Measurements from ENCODE around the gene CSF2. TPM values are rescaled to one million over a fixed set of nuclear protein-coding genes. Genes with fewer than 3 reads are reported as not detected.

The CSF2 gene
- total and polyA plus RNA-seq, 5 donors from 2014 or later = not detected

DNA sequence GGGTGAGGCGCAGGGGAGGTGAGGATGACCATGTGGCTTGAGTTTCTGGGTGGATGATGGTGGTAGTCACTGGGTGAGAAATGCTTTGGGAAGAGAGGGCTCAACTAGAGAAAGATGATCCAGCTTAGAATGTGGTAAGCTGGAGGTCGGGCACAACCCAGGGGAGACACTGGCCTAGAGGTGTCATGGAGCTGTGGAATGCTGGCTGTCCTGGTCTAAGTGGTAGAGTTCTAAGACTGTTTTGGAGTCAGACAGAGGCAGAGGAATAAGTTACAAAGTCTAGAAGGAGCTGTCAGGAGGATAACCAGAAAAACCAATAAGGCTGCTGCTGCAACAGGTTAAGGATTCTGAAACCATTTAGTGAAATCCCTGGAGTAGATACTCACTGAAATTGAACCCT lies 43.0 kb upstream of the CSF2 start:
- H3K9me3 Mint-ChIP-seq = peaks cover 0 to 13% (median 6%) of the 10 kb centered on the region in 7 donors
- peaks cover 10% of the 10 kb centered on the region for H3K36me3 Mint-ChIP-seq
- H3K27ac Mint-ChIP-seq = peak overlapping the region in 1 of 3 donors; percentile 44
- Histone ChIP-seq H3K4me3 (ENCODE audit: low read depth, low read length) (no peak overlapping the region), H3K4me1 (ENCODE audit: control insufficient read depth, insufficient read depth, low read length, poor library complexity, severe bottlenecking) (peaks cover 6% of the 10 kb centered on the region), H3K27me3 (ENCODE audit: control insufficient read depth, insufficient read depth, low read length) (peaks cover 28% of the 10 kb centered on the region), H3K36me3 (ENCODE audit: control insufficient read depth, insufficient read depth, low read length) (no peaks in the 10 kb centered on the region), H3K27ac (ENCODE audit: insufficient read depth, low read length, poor library complexity, severe bottlenecking) (no peak overlapping the region), H3K9me3 (ENCODE audit: control insufficient read depth in 2 of 2, low read length in 2 of 2) (peaks cover 6 to 12% of the 10 kb centered on the region in 2 experiments)
- H3K4me3 Mint-ChIP-seq = no peak overlapping the region
- DNase-seq (no peak), ATAC-seq (ENCODE audit: low read depth in 2 of 2) (no peak)
- H3K4me1 Mint-ChIP-seq = peaks cover 0 to 5% (median 2%) of the 10 kb centered on the region in 4 donors
- peaks cover 63% of the 10 kb centered on the region for H3K27me3 Mint-ChIP-seq

DNA sequence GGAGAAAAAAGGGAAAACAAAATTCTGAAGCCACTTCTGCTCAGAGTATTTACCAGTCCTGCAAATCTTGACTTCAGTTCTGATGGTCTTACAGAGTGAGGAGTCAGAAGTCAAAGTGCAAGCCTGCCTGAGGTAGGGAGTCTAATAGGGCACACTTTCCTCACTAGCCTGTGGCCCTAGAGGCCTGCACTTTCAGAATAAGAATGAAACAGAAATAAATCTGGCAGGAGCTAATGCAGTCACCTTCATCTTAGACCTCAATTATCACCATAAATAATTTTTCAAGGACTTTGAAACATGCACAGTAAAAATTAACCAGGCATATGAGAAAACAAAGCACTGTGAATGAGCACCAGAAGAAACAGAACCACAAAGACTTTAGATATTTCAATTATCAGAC lies 41.4 kb upstream of the CSF2 start:
- Histone ChIP-seq H3K36me3 (ENCODE audit: control insufficient read depth, insufficient read depth, low read length) (no peaks in the 10 kb centered on the region), H3K4me1 (ENCODE audit: control insufficient read depth, insufficient read depth, low read length, poor library complexity, severe bottlenecking) (no peaks in the 10 kb centered on the region), H3K4me3 (ENCODE audit: low read depth, low read length) (no peak overlapping the region), H3K27ac (ENCODE audit: insufficient read depth, low read length, poor library complexity, severe bottlenecking) (no peak overlapping the region), H3K9me3 (ENCODE audit: control insufficient read depth in 2 of 2, low read length in 2 of 2) (peaks cover 6 to 12% of the 10 kb centered on the region in 2 experiments), H3K27me3 (ENCODE audit: control insufficient read depth, insufficient read depth, low read length) (peaks cover 28% of the 10 kb centered on the region)
- no peak for ATAC-seq (ENCODE audit: low read depth in 2 of 2)
- DNase-seq = no peak
- H3K27me3 Mint-ChIP-seq = peaks cover 71% of the 10 kb centered on the region
- peaks cover 0 to 13% (median 9%) of the 10 kb centered on the region in 7 donors for H3K9me3 Mint-ChIP-seq
- H3K36me3 Mint-ChIP-seq = peaks cover 10% of the 10 kb centered on the region
- peak overlapping the region in 1 of 4 donors; percentile 21 for H3K4me3 Mint-ChIP-seq
- H3K27ac Mint-ChIP-seq = no peak overlapping the region
- peaks cover 0 to 5% (median 2%) of the 10 kb centered on the region in 4 donors for H3K4me1 Mint-ChIP-seq

- Histone ChIP-seq H3K36me3 (ENCODE audit: control insufficient read depth, insufficient read depth, low read length) (no peaks in the 10 kb centered on the region), H3K9me3 (ENCODE audit: control insufficient read depth in 2 of 2, low read length in 2 of 2) (peaks cover 6 to 15% of the 10 kb centered on the region in 2 experiments), H3K27ac (ENCODE audit: insufficient read depth, low read length, poor library complexity, severe bottlenecking) (no peak overlapping the region), H3K27me3 (ENCODE audit: control insufficient read depth, insufficient read depth, low read length) (peaks cover 33% of the 10 kb centered on the region), H3K4me3 (ENCODE audit: low read depth, low read length) (no peak overlapping the region), H3K4me1 (ENCODE audit: control insufficient read depth, insufficient read depth, low read length, poor library complexity, severe bottlenecking) (no peaks in the 10 kb centered on the region)
- Mint-ChIP-seq H3K27me3 (peaks cover 63% of the 10 kb centered on the region), H3K9me3 (peaks cover 0 to 16% (median 9%) of the 10 kb centered on the region in 7 donors), H3K27ac (no peak overlapping the region), H3K4me1 (no peaks in the 10 kb centered on the region), H3K4me3 (no peak overlapping the region), H3K36me3 (peaks cover 10% of the 10 kb centered on the region)
- ATAC-seq (ENCODE audit: low read depth in 2 of 2) (no peak), DNase-seq (no peak)
These were observed 40.5 kb upstream of the CSF2 start for GRCh38 chr5:132033122-132033521.

GRCh38 chr5:132037353-132037752 lies 36.2 kb upstream of the CSF2 start:
- Mint-ChIP-seq H3K4me1 (no peaks in the 10 kb centered on the region), H3K27me3 (peaks cover 57% of the 10 kb centered on the region), H3K9me3 (peaks cover 0 to 19% (median 9%) of the 10 kb centered on the region in 7 donors), H3K27ac (no peak overlapping the region), H3K4me3 (no peak overlapping the region), H3K36me3 (peaks cover 3% of the 10 kb centered on the region)
- Histone ChIP-seq H3K27ac (ENCODE audit: insufficient read depth, low read length, poor library complexity, severe bottlenecking) (no peak overlapping the region), H3K27me3 (ENCODE audit: control insufficient read depth, insufficient read depth, low read length) (peaks cover 17% of the 10 kb centered on the region), H3K4me1 (ENCODE audit: control insufficient read depth, insufficient read depth, low read length, poor library complexity, severe bottlenecking) (no peaks in the 10 kb centered on the region), H3K9me3 (ENCODE audit: control insufficient read depth in 2 of 2, low read length in 2 of 2) (peaks cover 6 to 15% of the 10 kb centered on the region in 2 experiments), H3K36me3 (ENCODE audit: control insufficient read depth, insufficient read depth, low read length) (no peaks in the 10 kb centered on the region), H3K4me3 (ENCODE audit: low read depth, low read length) (no peak overlapping the region)
- ATAC-seq (ENCODE audit: low read depth in 2 of 2) (no peak), DNase-seq (no peak)

DNA sequence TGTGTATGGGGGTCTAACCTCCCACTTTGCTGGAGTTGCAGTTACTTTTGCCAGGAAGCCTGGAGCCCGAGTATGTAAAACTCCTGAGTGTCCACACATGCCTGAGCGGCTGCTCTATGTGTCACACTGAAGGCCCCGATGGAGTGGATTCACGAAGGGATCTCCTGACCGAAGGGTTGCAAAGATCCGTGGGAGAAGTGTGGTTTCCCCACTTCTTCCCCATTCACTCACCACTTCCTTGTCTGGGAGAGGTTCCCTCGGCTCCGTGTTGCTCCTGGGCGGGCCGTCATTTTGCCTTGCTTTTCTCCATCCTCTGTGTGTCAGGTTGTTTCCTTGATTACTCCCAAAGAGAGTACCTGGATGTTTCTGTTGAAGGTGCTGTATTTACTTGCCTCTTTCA lies 29.4 kb upstream of the CSF2 start:
- Mint-ChIP-seq H3K27me3 (peaks cover 49% of the 10 kb centered on the region), H3K9me3 (peaks cover 0 to 4% (median 0%) of the 10 kb centered on the region in 7 donors), H3K4me1 (no peaks in the 10 kb centered on the region), H3K4me3 (no peak overlapping the region), H3K27ac (no peak overlapping the region), H3K36me3 (no peaks in the 10 kb centered on the region)
- ATAC-seq (ENCODE audit: low read depth in 2 of 2) = no peak
- DNase-seq = no peak
- no peaks in the 10 kb centered on the region for H3K36me3 ChIP-seq (ENCODE audit: control insufficient read depth, insufficient read depth, low read length)
- no peaks in the 10 kb centered on the region for H3K9me3 ChIP-seq (ENCODE audit: control insufficient read depth in 2 of 2, low read length in 2 of 2)
- no peak overlapping the region for H3K27ac ChIP-seq (ENCODE audit: insufficient read depth, low read length, poor library complexity, severe bottlenecking)
- H3K4me3 ChIP-seq (ENCODE audit: low read depth, low read length) = no peak overlapping the region
- peaks cover 6% of the 10 kb centered on the region for H3K27me3 ChIP-seq (ENCODE audit: control insufficient read depth, insufficient read depth, low read length)
- H3K4me1 ChIP-seq (ENCODE audit: control insufficient read depth, insufficient read depth, low read length, poor library complexity, severe bottlenecking) = no peaks in the 10 kb centered on the region

- Histone ChIP-seq H3K36me3 (ENCODE audit: control insufficient read depth, insufficient read depth, low read length) (no peaks in the 10 kb centered on the region), H3K9me3 (ENCODE audit: control insufficient read depth in 2 of 2, low read length in 2 of 2) (no peaks in the 10 kb centered on the region), H3K27ac (ENCODE audit: insufficient read depth, low read length, poor library complexity, severe bottlenecking) (no peak overlapping the region), H3K4me1 (ENCODE audit: control insufficient read depth, insufficient read depth, low read length, poor library complexity, severe bottlenecking) (no peaks in the 10 kb centered on the region), H3K27me3 (ENCODE audit: control insufficient read depth, insufficient read depth, low read length) (peaks cover 5% of the 10 kb centered on the region), H3K4me3 (ENCODE audit: low read depth, low read length) (no peak overlapping the region)
- H3K9me3 Mint-ChIP-seq = peaks cover 0 to 2% (median 0%) of the 10 kb centered on the region in 7 donors
- no peak overlapping the region for H3K4me3 Mint-ChIP-seq
- DNase-seq (no peak), ATAC-seq (ENCODE audit: low read depth in 2 of 2) (no peak)
- H3K4me1 Mint-ChIP-seq = no peaks in the 10 kb centered on the region
- peaks cover 33% of the 10 kb centered on the region for H3K27me3 Mint-ChIP-seq
- H3K36me3 Mint-ChIP-seq = no peaks in the 10 kb centered on the region
- H3K27ac Mint-ChIP-seq = no peak overlapping the region
These were observed 26.7 kb upstream of the CSF2 start for GRCh38 chr5:132046880-132047299.

GRCh38 chr5:132049093-132049492 lies 24.5 kb upstream of the CSF2 start:
- no peak overlapping the region for H3K27ac Mint-ChIP-seq
- H3K27ac ChIP-seq (ENCODE audit: insufficient read depth, low read length, poor library complexity, severe bottlenecking) = no peak overlapping the region
- H3K9me3 Mint-ChIP-seq = peaks cover 0 to 2% (median 0%) of the 10 kb centered on the region in 7 donors

DNA sequence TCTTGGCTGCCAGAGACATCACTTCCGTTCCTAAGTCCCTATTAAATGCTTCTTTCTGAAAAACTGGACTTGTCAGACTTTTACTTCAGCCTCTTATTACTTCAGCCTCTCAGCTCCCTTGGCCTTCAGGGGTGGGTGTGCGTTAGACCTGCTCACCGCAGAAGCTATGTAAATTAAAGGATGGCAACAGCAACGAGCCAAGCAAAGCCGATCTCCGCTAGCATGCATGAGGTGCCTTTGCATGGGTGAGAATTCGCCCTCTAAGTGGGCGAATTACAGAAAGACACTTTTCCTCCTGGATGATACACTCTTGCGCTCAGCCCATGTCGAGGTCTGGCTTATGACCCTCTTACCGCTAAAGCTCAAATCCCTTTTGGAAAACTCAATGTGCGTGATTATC lies 24.0 kb upstream of the CSF2 start:
- no peak for ATAC-seq (ENCODE audit: low read depth in 2 of 2)
- Mint-ChIP-seq H3K36me3 (no peaks in the 10 kb centered on the region), H3K27me3 (peaks cover 22% of the 10 kb centered on the region), H3K9me3 (peaks cover 0 to 2% (median 0%) of the 10 kb centered on the region in 7 donors), H3K27ac (no peak overlapping the region), H3K4me1 (peaks cover 0 to 4% (median under 1%) of the 10 kb centered on the region in 4 donors), H3K4me3 (no peak overlapping the region)
- H3K36me3 ChIP-seq (ENCODE audit: control insufficient read depth, insufficient read depth, low read length) = no peaks in the 10 kb centered on the region
- no peak for DNase-seq
- no peak overlapping the region for H3K27ac ChIP-seq (ENCODE audit: insufficient read depth, low read length, poor library complexity, severe bottlenecking)
- H3K27me3 ChIP-seq (ENCODE audit: control insufficient read depth, insufficient read depth, low read length) = no peaks in the 10 kb centered on the region
- peaks cover under 1% of the 10 kb centered on the region for H3K4me1 ChIP-seq (ENCODE audit: control insufficient read depth, insufficient read depth, low read length, poor library complexity, severe bottlenecking)
- no peaks in the 10 kb centered on the region for H3K9me3 ChIP-seq (ENCODE audit: control insufficient read depth in 2 of 2, low read length in 2 of 2)
- H3K4me3 ChIP-seq (ENCODE audit: low read depth, low read length) = no peak overlapping the region

More at GRCh38 chr5:132049093-132049492, 24.5 kb upstream of the CSF2 start:
- Histone ChIP-seq H3K9me3 (ENCODE audit: control insufficient read depth in 2 of 2, low read length in 2 of 2) (no peaks in the 10 kb centered on the region), H3K4me3 (ENCODE audit: low read depth, low read length) (no peak overlapping the region), H3K36me3 (ENCODE audit: control insufficient read depth, insufficient read depth, low read length) (no peaks in the 10 kb centered on the region), H3K4me1 (ENCODE audit: control insufficient read depth, insufficient read depth, low read length, poor library complexity, severe bottlenecking) (no peaks in the 10 kb centered on the region), H3K27me3 (ENCODE audit: control insufficient read depth, insufficient read depth, low read length) (no peaks in the 10 kb centered on the region)
- Mint-ChIP-seq H3K36me3 (no peaks in the 10 kb centered on the region), H3K27me3 (peaks cover 25% of the 10 kb centered on the region), H3K4me3 (no peak overlapping the region), H3K4me1 (no peaks in the 10 kb centered on the region)
- ATAC-seq (ENCODE audit: low read depth in 2 of 2) (no peak), DNase-seq (no peak)

Data from CD4-positive, CD25-positive, alpha-beta regulatory T cell (primary cell).